ENCODE measurements around the gene DEUP1.
"Not testable (repeated sequence)": the region's sequence is repeated elsewhere in the genome, so short reads cannot be mapped to it uniquely, and the experiment has no call there.

Gene DEUP1

GRCh38 chr11:93361435-93361834, 30.9 kb downstream of the DEUP1 start:
- DNase-seq = no peak

DNA sequence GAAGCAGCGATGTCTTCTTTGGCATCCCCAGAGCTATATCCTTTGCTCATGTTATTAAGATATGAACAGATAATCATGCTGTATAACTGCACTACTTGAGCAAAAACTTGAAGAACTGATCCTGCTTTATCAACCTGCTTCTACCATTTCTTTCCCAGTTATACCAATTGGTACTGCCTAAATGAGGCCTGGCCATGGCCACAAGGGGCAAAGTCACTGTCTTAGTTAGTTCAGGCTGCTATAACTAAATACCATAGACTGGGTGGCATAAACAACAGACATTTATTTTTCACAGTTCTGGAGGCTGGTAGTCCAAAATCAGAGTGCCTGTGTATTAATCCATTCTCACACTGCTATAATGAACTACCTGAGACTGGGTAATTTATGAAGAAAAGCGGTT, 37.5 kb downstream of the DEUP1 start:
- DNase-seq = no peak

GRCh38 chr11:93370260-93370659, 39.7 kb downstream of the DEUP1 start:
- DNase-seq = no peak

GRCh38 chr11:93389737-93390136, 59.2 kb downstream of the DEUP1 start:
- no peak for DNase-seq

GRCh38 chr11:93392867-93393266, 62.3 kb downstream of the DEUP1 start:
- DNase-seq = no peak

DNA sequence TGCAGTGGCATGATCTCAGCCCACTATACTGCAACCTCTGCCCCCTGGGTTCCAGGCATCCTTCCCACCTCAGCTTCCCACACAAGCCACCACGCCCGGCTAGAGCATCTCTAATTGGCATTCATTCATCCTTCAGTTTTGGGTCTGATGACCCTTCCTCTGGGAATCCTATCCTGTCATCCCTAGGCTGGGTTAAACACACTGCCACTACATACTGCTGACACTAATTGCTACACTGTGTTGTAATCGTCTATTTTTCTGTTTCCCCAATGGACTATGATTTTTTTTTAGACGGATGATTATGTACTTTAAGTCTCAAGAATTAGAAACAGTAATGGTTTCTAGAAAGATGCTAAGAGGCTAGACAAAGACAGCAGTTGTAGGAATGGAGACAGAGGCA, 62.8 kb downstream of the DEUP1 start:
- no peak for DNase-seq

DNA sequence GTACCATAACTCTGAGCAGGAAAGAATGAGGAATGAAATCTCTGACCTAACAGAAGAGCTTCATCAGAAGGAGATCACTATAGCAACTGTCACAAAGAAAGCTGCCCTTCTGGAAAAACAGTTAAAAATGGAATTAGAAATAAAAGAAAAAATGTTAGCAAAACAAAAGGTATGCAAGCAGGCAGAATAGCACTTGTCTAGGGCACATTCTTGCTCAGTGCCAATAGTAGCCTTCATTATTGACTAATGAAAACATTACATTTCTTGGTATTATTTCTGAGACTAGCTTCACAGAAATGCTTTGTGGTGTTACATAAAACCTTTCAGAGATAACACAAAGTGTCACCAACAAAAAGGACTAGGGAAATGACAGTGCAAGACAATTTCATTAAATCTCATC, 63.9 kb downstream of the DEUP1 start:
- DNase-seq = no peak

DNA sequence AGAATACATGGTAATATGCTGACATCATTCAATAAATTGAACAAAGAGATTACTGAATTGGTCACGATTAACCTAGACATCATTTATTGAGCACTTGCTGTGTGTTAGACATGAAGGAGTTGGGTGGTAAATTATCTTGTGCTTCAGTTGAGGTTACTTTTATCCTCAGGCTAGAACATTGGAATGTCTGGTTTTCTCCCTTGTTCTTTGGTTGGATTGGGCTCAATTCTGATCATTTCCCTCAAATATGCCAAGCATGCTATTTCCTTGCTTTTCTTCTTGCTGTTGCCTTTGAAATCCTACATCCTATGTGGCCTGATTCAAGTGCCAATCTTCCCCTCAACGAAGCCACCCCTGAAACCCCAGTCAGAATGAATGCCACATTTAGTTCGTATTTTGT, 65.8 kb downstream of the DEUP1 start:
- no peak for DNase-seq

GRCh38 chr11:93403930-93404329, 73.4 kb downstream of the DEUP1 start:
- DNase-seq = no peak

DNA sequence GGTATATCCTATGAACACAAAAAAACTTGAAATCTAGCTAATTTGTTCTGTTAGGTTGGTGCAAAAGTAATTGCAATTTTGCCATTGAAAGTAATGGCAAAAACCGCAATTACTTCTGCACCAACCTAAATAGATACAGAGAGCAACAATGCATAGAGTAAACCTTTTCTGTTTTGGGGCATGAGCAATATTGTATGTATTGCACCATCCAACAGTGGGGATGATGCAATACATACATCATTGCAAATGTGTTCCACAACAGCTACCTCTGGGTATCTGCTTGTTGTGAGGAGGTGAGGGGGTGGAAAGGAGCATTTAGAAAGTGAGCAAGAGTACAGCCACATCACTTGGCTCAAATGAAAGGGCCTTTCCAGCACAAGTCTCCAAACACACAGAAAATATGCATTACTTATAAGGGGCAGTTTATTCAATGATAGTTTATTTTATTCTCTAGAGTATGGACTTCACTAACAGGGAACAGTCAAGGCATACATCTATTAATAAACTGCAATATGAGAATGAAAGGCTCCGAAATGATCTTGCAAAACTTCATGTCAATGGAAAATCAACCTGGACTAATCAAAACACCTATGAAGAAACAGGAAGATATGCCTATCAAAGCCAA, 77.3 kb downstream of the DEUP1 start:
- DNase-seq = no peak

- no peak for DNase-seq
Measured at GRCh38 chr11:93410441-93410840, 79.9 kb downstream of the DEUP1 start.

DNA sequence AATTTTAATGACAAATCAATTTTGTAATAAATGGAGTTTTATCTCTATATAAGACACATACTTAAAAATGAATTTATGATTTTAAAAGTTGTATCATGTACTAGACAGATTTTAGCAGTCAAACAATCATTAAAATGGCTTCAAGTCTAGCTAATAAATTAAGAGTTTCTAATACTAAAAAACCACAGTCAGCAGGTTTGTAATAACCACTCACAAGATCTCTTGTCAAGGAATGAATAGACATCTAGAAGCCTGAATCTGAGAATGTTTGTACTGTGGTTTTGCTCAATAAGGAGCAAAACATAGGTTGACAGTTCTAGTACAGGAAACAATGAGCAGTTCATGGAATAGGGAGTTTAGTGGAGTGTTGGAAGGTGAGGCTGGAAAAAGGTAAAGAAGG, 81.2 kb downstream of the DEUP1 start:
- DNase-seq = no peak

DNA sequence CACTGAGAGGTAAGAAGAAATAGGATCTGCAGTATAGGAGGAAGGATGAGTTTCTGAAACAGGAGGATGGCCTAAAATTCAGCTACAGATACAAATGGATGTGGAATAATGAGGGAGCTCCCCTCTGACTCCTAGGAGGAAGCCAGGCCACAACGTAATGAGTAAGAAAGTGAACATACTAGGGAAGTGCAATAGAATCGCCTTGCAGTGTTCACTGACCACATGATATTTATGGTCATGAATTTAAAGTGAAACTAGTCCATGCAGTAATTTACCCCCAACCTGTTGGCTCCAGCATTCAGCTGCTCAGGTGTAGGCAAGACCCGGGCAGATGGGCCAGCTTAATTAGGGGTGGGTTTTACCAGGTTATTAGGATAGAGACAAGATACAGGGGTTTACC, 101.7 kb downstream of the DEUP1 start:
- DNase-seq = no peak

GRCh38 chr11:93443232-93443631, 112.7 kb downstream of the DEUP1 start:
- not testable (repeated sequence) for DNase-seq

GRCh38 chr11:93444617-93445073, 114.1 kb downstream of the DEUP1 start:
- DNase-seq = no peak

DNA sequence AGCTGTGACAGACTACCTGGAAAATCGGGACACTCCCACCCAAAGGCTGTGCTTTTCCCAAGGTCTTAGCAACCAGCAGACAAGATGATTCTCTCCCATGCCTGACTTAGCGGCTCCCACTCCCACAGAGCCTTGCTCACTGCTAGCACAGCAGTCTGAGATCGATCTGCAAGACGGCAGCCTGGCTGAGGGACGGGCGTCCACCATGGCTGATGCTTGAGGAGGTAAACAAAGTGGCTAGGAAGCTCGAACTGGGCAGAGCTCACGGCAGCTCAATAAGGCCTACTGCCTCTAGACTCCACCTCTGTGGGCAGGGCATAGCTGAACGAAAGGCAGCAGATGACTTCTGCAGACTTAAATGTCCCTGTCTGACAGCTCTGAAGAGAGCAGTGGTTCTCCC, 127.7 kb downstream of the DEUP1 start:
- no peak for DNase-seq

DNA sequence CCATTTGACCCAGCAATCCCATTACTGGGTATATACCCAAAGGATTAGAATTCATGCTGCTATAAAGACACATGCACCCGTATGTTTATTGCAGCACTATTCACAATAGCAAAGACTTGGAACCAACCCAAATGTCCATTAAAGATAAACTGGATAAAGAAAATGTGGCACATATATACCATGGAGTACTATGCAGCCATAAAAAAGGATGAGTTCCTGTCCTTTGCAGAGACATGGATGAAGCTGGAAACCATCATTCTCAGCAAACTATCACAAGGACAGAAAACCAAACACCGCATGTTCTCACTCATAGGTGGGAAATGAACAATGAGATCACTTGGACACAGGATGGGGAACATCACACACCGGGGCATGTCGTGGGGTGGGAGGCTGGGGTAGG, 133.1 kb downstream of the DEUP1 start:
- DNase-seq = not testable (repeated sequence)

DNA sequence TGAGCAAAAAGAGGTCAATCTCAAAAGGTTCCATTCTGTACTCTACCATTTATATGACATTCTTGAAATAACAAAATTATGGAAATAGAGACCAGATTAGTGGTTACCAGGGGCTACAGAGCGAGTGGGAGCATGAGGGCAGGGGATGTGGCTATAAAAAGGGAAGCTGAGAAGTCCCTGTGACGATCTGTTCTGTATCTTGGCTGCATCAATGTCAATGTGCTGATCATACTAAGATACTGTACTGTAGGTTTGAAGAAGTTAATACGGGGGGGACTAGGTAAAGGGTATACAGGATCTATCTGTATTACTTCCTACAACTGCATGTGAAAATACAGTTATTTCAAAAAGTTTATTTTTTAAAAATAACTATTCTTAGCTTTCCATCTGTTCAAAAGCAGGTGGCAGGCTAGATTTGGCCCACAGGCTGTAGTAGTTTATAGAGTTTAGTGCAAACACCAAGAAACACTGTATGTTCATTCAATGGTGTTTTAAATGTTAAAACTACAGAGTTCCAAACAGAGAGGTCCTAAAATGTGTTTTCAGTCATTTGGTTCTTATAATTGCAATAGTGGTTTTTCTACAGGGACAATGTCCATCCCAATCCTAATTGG, 134.5 kb downstream of the DEUP1 start:
- DNase-seq = no peak

GRCh38 chr11:93467054-93467453, 136.5 kb downstream of the DEUP1 start:
- no peak for DNase-seq

GRCh38 chr11:93468290-93468689, 137.7 kb downstream of the DEUP1 start:
- no peak for DNase-seq

DNA sequence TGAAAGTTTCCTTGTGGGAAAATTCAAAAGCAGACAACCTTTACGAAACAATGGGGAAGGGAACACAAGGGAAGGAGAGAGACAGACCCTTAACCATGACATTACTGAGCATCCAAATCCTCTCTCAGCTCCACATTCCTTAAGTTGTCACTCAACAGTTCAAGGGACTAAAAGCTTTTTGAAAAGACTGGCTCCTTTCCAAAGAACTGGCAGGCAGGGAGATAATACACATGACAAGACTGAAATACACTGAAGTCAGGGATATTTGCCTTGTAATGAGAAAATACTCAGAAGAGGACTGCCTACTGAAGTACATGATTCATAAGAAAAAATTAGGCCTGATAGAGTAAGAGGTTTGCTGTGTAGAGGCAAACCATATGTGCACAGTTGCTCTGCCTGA, 143.6 kb downstream of the DEUP1 start:
- no peak for DNase-seq

- no peak for DNase-seq
Measured at GRCh38 chr11:93476796-93477195, 146.3 kb downstream of the DEUP1 start.

DNA sequence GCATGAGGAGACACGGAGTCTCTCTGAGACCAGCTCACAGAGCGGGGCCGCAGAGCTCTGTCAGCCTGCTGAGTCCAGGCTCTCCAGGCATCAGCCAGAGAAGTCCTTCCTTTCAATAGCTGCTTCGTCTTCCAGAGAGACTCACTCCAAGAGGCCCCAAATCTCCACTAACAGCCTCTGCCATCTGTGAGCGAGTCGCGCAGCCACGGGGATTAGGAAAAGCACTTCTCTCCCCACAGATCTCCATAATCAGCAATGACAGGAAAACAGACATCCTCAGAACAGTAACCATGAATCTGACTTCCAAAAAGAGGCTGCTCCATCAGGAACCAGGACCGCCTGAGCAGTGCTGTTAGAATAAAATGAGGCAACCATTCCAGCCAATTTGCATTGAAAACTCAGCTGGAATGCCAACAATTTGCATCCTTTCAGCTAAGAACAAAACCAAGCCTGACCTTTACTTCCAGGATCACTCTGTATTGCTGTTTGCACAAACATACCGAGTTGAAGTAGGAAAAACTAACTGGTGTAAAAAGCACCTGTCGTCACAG, 147.2 kb downstream of the DEUP1 start:
- DNase-seq = peak in 1 of 14 donors; percentile 18

GRCh38 chr11:93478841-93479240, 148.3 kb downstream of the DEUP1 start:
- no peak for DNase-seq

All from C1 segment of cervical spinal cord (tissue), 14 donors.